HepG2 (cell line): ENCODE results near the gene ME2. TPM values are rescaled to one million over a fixed set of nuclear protein-coding genes. Genes with fewer than 3 reads are reported as not detected.

ENCODE experiments used
- ATAC-seq: fragments of 200-7000 bp; cut with Tn5 transposase; 3 replicates; pipeline ENCODE4 v1.9.1; 2020; ENCODE audit warnings: mild to moderate bottlenecking, moderate library complexity
- BruUV-seq: library from RNA; stranded (reverse); fragments of 400-500 nt; replicated peaks from 2 replicates; lab custom pipeline; 2021; lab: Mats Ljungman, UMichigan
- CTCF ChIA-PET: fragments of 300-600 bp; formaldehyde crosslinking; extraction: SDS; loops from one replicate; lab custom pipeline; 2021; ENCODE audit warnings: low total read pairs, inconsistent platforms, low intra/inter-chr PET ratio; lab: Yijun Ruan, JAX
- POLR2A ChIA-PET: fragments of 350-600 bp; sonication (Branson Sonifier 250); formaldehyde crosslinking; loops from one replicate; lab custom pipeline; 2020; ENCODE audit warnings: antibody characterized with exemption, inconsistent platforms; lab: Yijun Ruan, JAX
- DNase-seq: peaks from one replicate; pipeline ENCODE4 v3.0.0-alpha.2; 2015; ENCODE audit warnings: low spot score
- FAIRE-seq: peaks from 3 replicates; lab custom pipeline; 2011; peaks lifted over from hg19 to GRCh38; lab: Jason Lieb, UNC
- H2AFZ ChIP-seq: one replicate; pipeline ENCODE4 v1.6.1; 2011; ENCODE audit warnings: low read length, inconsistent platforms
- H3K27ac ChIP-seq: fragments of 300-600 bp; 3 replicates; pipeline ENCODE4 v1.8.0; 2011; ENCODE audit warnings: mixed run types, mild to moderate bottlenecking, mixed read lengths, low read length, inconsistent platforms; ENCODE audit not compliant: insufficient read depth; ENCODE audit errors: extremely low read length
- H3K27me3 ChIP-seq, 2 experiments: fragments of 200-600 bp in 1 of 2; 2 replicates in 1 of 2; 3 replicates in 1 of 2; pipeline versions ENCODE4 v1.6.0 to v1.8.0; 2011; ENCODE audit warnings: low read length in 2 of 2, mild to moderate bottlenecking in 2 of 2, moderate library complexity in 2 of 2, inconsistent platforms in 1 of 2; ENCODE audit not compliant: insufficient read depth in 2 of 2, control insufficient read depth in 1 of 2
- H3K36me3 ChIP-seq, 2 experiments: fragments of 200-600 bp in 1 of 2; replicated peaks in 1 of 2; 2 replicates in 1 of 2; 3 replicates in 1 of 2; pipeline versions ENCODE4 v1.5.1 to v1.8.0; 2011; ENCODE audit warnings: low read length in 2 of 2, inconsistent platforms in 1 of 2; ENCODE audit not compliant: insufficient read depth in 2 of 2, control insufficient read depth in 1 of 2
- H3K4me1 ChIP-seq: 2 replicates; pipeline ENCODE4 v1.5.1; 2012; ENCODE audit warnings: low read length, inconsistent platforms; ENCODE audit not compliant: insufficient read depth
- H3K4me2 ChIP-seq: 2 replicates; pipeline ENCODE4 v1.6.0; 2011; ENCODE audit warnings: low read depth, low read length, inconsistent platforms
- H3K4me3 ChIP-seq, 3 experiments: fragments of 200-600 bp in 1 of 3; sonication (generic), shearing (Covaris generic) in 1 of 3; replicated peaks in 1 of 3; 2 replicates each; pipeline ENCODE4 v1.5.1; 2011 to 2016; ENCODE audit warnings: low read length in 3 of 3, inconsistent platforms in 2 of 3, low read depth in 2 of 3, mild to moderate bottlenecking in 2 of 3, control low read depth in 1 of 3, mixed read lengths in 1 of 3; ENCODE audit not compliant: insufficient read depth in 1 of 3
- H3K79me2 ChIP-seq: one replicate; pipeline ENCODE4 v1.6.1; 2011; ENCODE audit warnings: low read length, inconsistent platforms; ENCODE audit not compliant: insufficient read depth
- H3K9ac ChIP-seq: 2 replicates; pipeline ENCODE4 v1.6.0; 2011; ENCODE audit warnings: mild to moderate bottlenecking, low read depth, low read length, inconsistent platforms; ENCODE audit not compliant: insufficient read depth
- H3K9me3 ChIP-seq: 2 replicates; pipeline ENCODE4 v1.5.1; 2012; ENCODE audit warnings: mild to moderate bottlenecking, low read length
- H4K20me1 ChIP-seq: 2 replicates; pipeline ENCODE4 v1.6.0; 2011; ENCODE audit warnings: inconsistent platforms, mild to moderate bottlenecking, low read length, moderate library complexity; ENCODE audit not compliant: insufficient read depth
- ARNT2 ChIP-seq: sonication (generic); formaldehyde crosslinking; IDR thresholded peaks from 2 replicates; pipeline ENCODE4 v1.8.0; 2022; ENCODE audit warnings: mild to moderate bottlenecking, low read depth, missing genetic modification reagents, moderate library complexity
- EP300 ChIP-seq, 3 experiments: sonication (generic) in 1 of 3; formaldehyde crosslinking in 1 of 3; IDR thresholded peaks; 2 replicates each; pipeline versions ENCODE4 v1.5.1 to v1.6.1; 2011 to 2020; ENCODE audit warnings: low read depth in 2 of 3, low read length in 2 of 3, borderline replicate concordance in 1 of 3, improper control_type of control experiment in 1 of 3, mild to moderate bottlenecking in 1 of 3, missing genetic modification reagents in 1 of 3, moderate library complexity in 1 of 3
- KMT2B ChIP-seq: IDR thresholded peaks from 2 replicates; pipeline ENCODE4 v1.6.1; 2016; ENCODE audit warnings: missing genetic modification reagents, missing compliant biosample characterization
- MIER2 ChIP-seq: IDR thresholded peaks from 2 replicates; pipeline ENCODE4 v1.6.1; 2016; ENCODE audit warnings: missing biosample characterization, missing genetic modification reagents
- MLX ChIP-seq: IDR thresholded peaks from 2 replicates; pipeline ENCODE4 v1.6.1; 2016
- NR2C2 ChIP-seq: sonication (generic); formaldehyde crosslinking; IDR thresholded peaks from 2 replicates; pipeline ENCODE4 v1.4.0; 2020; ENCODE audit warnings: missing genetic modification reagents, mild to moderate bottlenecking, moderate library complexity, borderline replicate concordance
- PITX1 ChIP-seq: sonication (generic); formaldehyde crosslinking; IDR thresholded peaks from 2 replicates; pipeline ENCODE4 v1.5.1; 2020; ENCODE audit warnings: mild to moderate bottlenecking, missing genetic modification reagents
- ZBTB2 ChIP-seq: sonication (generic); formaldehyde crosslinking; IDR thresholded peaks from 2 replicates; pipeline ENCODE4 v1.8.0; 2022; ENCODE audit warnings: low read depth, missing genetic modification reagents
- ZFP36L1 ChIP-seq: sonication (generic); formaldehyde crosslinking; IDR thresholded peaks from 2 replicates; pipeline ENCODE4 v1.8.0; 2022; ENCODE audit warnings: mild to moderate bottlenecking, missing genetic modification reagents, moderate library complexity
- ZKSCAN8 ChIP-seq: IDR thresholded peaks from 2 replicates; pipeline ENCODE4 v1.6.1; 2016; ENCODE audit warnings: borderline replicate concordance, missing genetic modification reagents, missing compliant biosample characterization
- ZNF431 ChIP-seq: sonication (generic); formaldehyde crosslinking; IDR thresholded peaks from 2 replicates; pipeline ENCODE4 v1.9.0; 2022; ENCODE audit warnings: missing genetic modification reagents, low read depth, mild to moderate bottlenecking, borderline replicate concordance
- ZNF441 ChIP-seq: sonication (generic); formaldehyde crosslinking; IDR thresholded peaks from 2 replicates; pipeline ENCODE4 v1.7.0; 2021; ENCODE audit warnings: missing genetic modification reagents, borderline replicate concordance
- ZNF512B ChIP-seq: sonication (generic); formaldehyde crosslinking; IDR thresholded peaks from 2 replicates; pipeline ENCODE4 v1.5.1; 2020; ENCODE audit warnings: missing genetic modification reagents, mild to moderate bottlenecking, borderline replicate concordance
- ZNF547 ChIP-seq: sonication (generic); formaldehyde crosslinking; IDR thresholded peaks from 2 replicates; pipeline ENCODE4 v1.5.1; 2020; ENCODE audit warnings: mild to moderate bottlenecking, missing genetic modification reagents
- ZNF558 ChIP-seq: sonication (generic); formaldehyde crosslinking; IDR thresholded peaks from 2 replicates; pipeline ENCODE4 v1.9.0; 2022; ENCODE audit warnings: mild to moderate bottlenecking, missing genetic modification reagents, borderline replicate concordance
- ZNF784 ChIP-seq: sonication (generic); formaldehyde crosslinking; IDR thresholded peaks from 2 replicates; pipeline ENCODE4 v1.5.1; 2020; ENCODE audit warnings: missing genetic modification reagents, mild to moderate bottlenecking, borderline replicate concordance
- ZNF891 ChIP-seq: sonication (generic); formaldehyde crosslinking; IDR thresholded peaks from 2 replicates; pipeline ENCODE4 v1.5.0; 2020; ENCODE audit warnings: mild to moderate bottlenecking, missing genetic modification reagents
- WGBS: methylation state at CpG from one replicate; pipeline ENCODE4 v1.1.6; 2017; ENCODE audit warnings: low lambda C conversion rate; 5-methylcytosine and 5-hydroxymethylcytosine counted together
- in situ Hi-C: cut with HindIII; loops from 2 replicates; pipeline ENCODE4 v1.10.0; 2017; ENCODE audit warnings: low pct_unique_long_range_greater_than_20kb; ENCODE audit not compliant: extremely low pct_ligation_motif_present
- intact Hi-C: fragments of 100-400 bp; cut with micrococcal nuclease; formaldehyde crosslinking; loops from one replicate; pipeline ENCODE4 v1.10.0; 2022; ENCODE audit not compliant: unreplicated experiment
- polyA plus RNA-seq, 8 experiments: library from polyadenylated mRNA; depleted of rRNA in 3 of 8; stranded (reverse) in 7 of 8; unstranded in 1 of 8; fragments of >200 nt; fragmentation: Illumina TruSeq in 4 of 8; extraction: Trizol in 4 of 8; gene quantifications; 2 replicates each; pipeline versions ENCODE4 v1.2.1 to v1.2.3, GENCODE V29; 2011 to 2016; ENCODE audit warnings: low read depth in 4 of 8, missing spikeins in 1 of 8, mixed read lengths in 1 of 8; ENCODE audit not compliant: insufficient read depth in 1 of 8
- total RNA-seq, 5 experiments: library from RNA; depleted of rRNA; stranded (reverse); fragments of >200 nt; fragmentation: Illumina TruSeq; extraction: Trizol; gene quantifications; 2 replicates each; pipeline ENCODE4 v1.2.3, GENCODE V29; 2016; ENCODE audit warnings: low read depth in 1 of 5

ME2 gene
- total and polyA plus RNA-seq, 2 of the 13 experiments (the other 11 are each of a cell fraction or from before 2014, with no cell fraction given), result 17.3 to 20.6 TPM

- BruUV-seq, result no TSS peak
- H3K4me1 ChIP-seq, result no peaks in the 10 kb centered on the region
- WGBS, result 40% methylated on average over 3 of the region's 3 CpGs
- no peaks in the 10 kb centered on the region for H3K27me3 ChIP-seq
- H3K9ac ChIP-seq, result no peak overlapping the region
- no peak overlapping the region for H3K4me2 ChIP-seq
- DNase-seq, result no peak
- H3K27ac ChIP-seq, result no peak overlapping the region
- no peaks in the 10 kb centered on the region for H3K9me3 ChIP-seq
- no peak overlapping the region for H2AFZ ChIP-seq
- intact Hi-C loops (no loop called here), in situ Hi-C loops (no loop called here)
- ChIA-PET CTCF (no interaction called here), POLR2A (no interaction called here)
- no peak overlapping the region for H3K4me3 ChIP-seq
- FAIRE-seq, result no peak
- ATAC-seq, result no peak
- no peaks in the 10 kb centered on the region for H3K79me2 ChIP-seq
- TF ChIP-seq ZNF512B, result no peak
- TF ChIP-seq ZBTB2 (CRISPR knock-in tag), result no peak
- TF ChIP-seq ZNF784 (CRISPR knock-in tag), result no peak
- TF ChIP-seq ARNT2 (CRISPR knock-in tag), result no peak
- no peak for TF ChIP-seq KMT2B (CRISPR knock-in tag)
- TF ChIP-seq ZNF431 (CRISPR knock-in tag), result no peak
- no peak for TF ChIP-seq NR2C2
- TF ChIP-seq MIER2 (CRISPR knock-in tag), result no peak
- TF ChIP-seq EP300 (IDR thresholded peaks at IDR 0.05; ENCODE audit: low read depth in 2 of 2, low read length in 2 of 2), result no peak
- TF ChIP-seq EP300 (CRISPR knock-in tag; IDR thresholded peaks at IDR 0.05; ENCODE audit: borderline replicate concordance), result no peak
- TF ChIP-seq ZNF547 (CRISPR knock-in tag), result no peak
- TF ChIP-seq ZNF441 (CRISPR knock-in tag), result no peak
- TF ChIP-seq ZNF891, result no peak
- no peak for TF ChIP-seq MLX (CRISPR knock-in tag)
- TF ChIP-seq ZFP36L1, result no peak
- TF ChIP-seq ZKSCAN8 (CRISPR knock-in tag), result no peak
- TF ChIP-seq ZNF558, result no peak
- no peak for TF ChIP-seq PITX1 (CRISPR knock-in tag)
- no peaks in the 10 kb centered on the region for H3K36me3 ChIP-seq
- no peaks in the 10 kb centered on the region for H4K20me1 ChIP-seq
Measured at GRCh38 chr18:50844960-50845359, 34.0 kb upstream of the ME2 start.
